K562 (cell line): ENCODE data around the gene LSM4. TPM values are rescaled to one million over a fixed set of nuclear protein-coding genes. Genes with fewer than 3 reads are reported as not detected.
A peak's percentile ranks its signal among the peaks of the same experiment; 100 is the strongest.

Experiments used
- C11orf30 ChIP-seq: fragments of 450-650 bp; IDR thresholded peaks from 2 replicates; pipeline ENCODE4 v1.6.1; 2016; ENCODE audit warnings: low read depth, mild to moderate bottlenecking
- CREB3 ChIP-seq: fragments of 450-650 bp; conservative IDR thresholded peaks from 2 replicates; pipeline ENCODE4 v1.6.1; 2016; ENCODE audit warnings: missing genetic modification characterization, low read depth, mild to moderate bottlenecking, missing compliant biosample characterization, moderate library complexity
- E4F1 ChIP-seq: fragments of 250-450 bp; sonication (Bioruptor Pico); IDR thresholded peaks from 2 replicates; pipeline ENCODE4 v1.5.0; 2021; ENCODE audit warnings: mild to moderate bottlenecking, borderline replicate concordance
- FIP1L1 ChIP-seq: fragments of 200-400 bp; formaldehyde crosslinking; IDR thresholded peaks from 2 replicates; pipeline ENCODE4 v1.6.1; 2018; ENCODE audit warnings: mild to moderate bottlenecking, low read depth, low read length; ENCODE audit not compliant: poor library complexity, severe bottlenecking
- KAT7 ChIP-seq: sonication (generic); formaldehyde crosslinking; IDR thresholded peaks from 2 replicates; pipeline ENCODE4 v1.8.0; 2022; ENCODE audit warnings: missing genetic modification reagents, mild to moderate bottlenecking, borderline replicate concordance
- NFE2 ChIP-seq: IDR thresholded peaks from 2 replicates; pipeline ENCODE4 v1.6.1; 2014; ENCODE audit warnings: antibody characterized with exemption, low read depth
- PRDM10 ChIP-seq: fragments of 450-650 bp; IDR thresholded peaks from 2 replicates; pipeline ENCODE4 v1.6.1; 2018; ENCODE audit not compliant: partially characterized antibody
- PURB ChIP-seq: sonication (generic); formaldehyde crosslinking; IDR thresholded peaks from 2 replicates; pipeline ENCODE4 v1.9.0; 2021; ENCODE audit warnings: low read depth, mild to moderate bottlenecking, missing genetic modification reagents
- RAD21 ChIP-seq, 2 experiments: fragments of 250-450 bp in 1 of 2; fragments of 450-650 bp in 1 of 2; sonication (Bioruptor Pico) in 1 of 2; formaldehyde crosslinking in 1 of 2; IDR thresholded peaks in 1 of 2; conservative IDR thresholded peaks in 1 of 2; 2 replicates each; pipeline versions ENCODE4 v1.4.0 to v1.8.0; 2020 to 2022; ENCODE audit warnings: mild to moderate bottlenecking in 2 of 2, moderate library complexity in 1 of 2
- SMARCA5 ChIP-seq: fragments of 450-650 bp; IDR thresholded peaks from 2 replicates; pipeline ENCODE4 v1.6.1; 2016
- SRSF7 ChIP-seq: fragments of 200-400 bp; formaldehyde crosslinking; optimal IDR thresholded peaks from 2 replicates; pipeline ENCODE3; 2017; ENCODE audit warnings: mild to moderate bottlenecking, low read depth, low read length
- ZBTB17 ChIP-seq: fragments of 450-650 bp; formaldehyde crosslinking; IDR thresholded peaks from 2 replicates; pipeline ENCODE4 v1.4.0; 2020; ENCODE audit warnings: mild to moderate bottlenecking
- ZBTB9 ChIP-seq: fragments of 450-650 bp; formaldehyde crosslinking; IDR thresholded peaks from 2 replicates; pipeline ENCODE4 v1.4.0; 2020; ENCODE audit warnings: mild to moderate bottlenecking, moderate library complexity
- ZNF134 ChIP-seq: fragments of 250-450 bp; sonication (Bioruptor Pico); conservative IDR thresholded peaks from 2 replicates; pipeline ENCODE4 v1.4.0; 2020
- ZNF184 ChIP-seq: sonication (generic); formaldehyde crosslinking; IDR thresholded peaks from 2 replicates; pipeline ENCODE4 v1.5.0; 2020; ENCODE audit warnings: missing genetic modification reagents
- ZNF77 ChIP-seq: fragments of 250-450 bp; sonication (Bioruptor Pico); IDR thresholded peaks from 2 replicates; pipeline ENCODE4 v1.5.0; 2020
- polyA plus RNA-seq, 8 experiments: library from polyadenylated mRNA; depleted of rRNA in 4 of 8; stranded (reverse) in 5 of 8; unstranded in 3 of 8; fragments of >200 nt; fragmentation: Nextera tagmentation in 2 of 8; fragmentation: Illumina TruSeq in 1 of 8; extraction: Ambion mirVana in 2 of 8; extraction: Trizol in 1 of 8; gene quantifications; 2 replicates each; pipeline versions ENCODE4 v1.2.1 to v1.2.3, GENCODE V29; 2011 to 2014; ENCODE audit warnings: inconsistent platforms in 1 of 8, missing spikeins in 1 of 8
- total RNA-seq, 7 experiments: library from RNA; depleted of rRNA in 6 of 7; stranded (reverse); fragments of >200 nt in 6 of 7; fragmentation: Illumina TruSeq in 2 of 7; extraction: Trizol in 2 of 7; gene quantifications; 2 replicates each; pipeline versions ENCODE4 v1.2.1 to v1.2.3, GENCODE V29; 2011 to 2021; ENCODE audit warnings: low replicate concordance in 1 of 7

Gene LSM4
- total and polyA plus RNA-seq, 9 of the 15 experiments (the other 6 are each of a cell fraction or from before 2014, with no cell fraction given), result 11.9 to 763 (median 202) TPM

GRCh38 chr19:18304458-18305310 is 18.2 kb downstream of the LSM4 start (continued):
- 0 out of 2 replicates have a peak, but pooled peaks have one; percentile 13 for TF ChIP-seq ZNF134 (CRISPR knock-in tag)
- no peak; the same call in 1 of the 2 replicates for TF ChIP-seq CREB3 (tag)
- TF ChIP-seq SRSF7, result no peak
- peak; percentile 84 for TF ChIP-seq PRDM10
- no peak for TF ChIP-seq E4F1 (CRISPR knock-in tag)
- TF ChIP-seq ZNF77 (CRISPR knock-in tag), result no peak
- peak; percentile 29; the same call in 1 of the 2 replicates for TF ChIP-seq C11orf30
- no peak for TF ChIP-seq FIP1L1
- no peak for TF ChIP-seq KAT7 (CRISPR knock-in tag)
- TF ChIP-seq NFE2, result peak; percentile 54
- peak; percentile 24; the same call in 1 of the 2 replicates for TF ChIP-seq ZBTB17 (CRISPR knock-in tag)
- TF ChIP-seq ZNF184 (CRISPR knock-in tag), result no peak
- TF ChIP-seq RAD21 (CRISPR knock-in tag; conservative IDR thresholded peaks at IDR 0.05 in 1 of 2, IDR thresholded peaks at IDR 0.05 in 1 of 2), result peak in 1 of 2 experiments; percentile 44; a peak in 3 of 4 replicates
- TF ChIP-seq SMARCA5, result no peak
- TF ChIP-seq ZBTB9, result no peak; the same call in 1 of the 2 replicates
- TF ChIP-seq PURB (CRISPR knock-in tag), result no peak
